GM23248 (cell line): Measurements from ENCODE around the gene FOXF2. TPM values are rescaled to one million over a fixed set of nuclear protein-coding genes. Genes with fewer than 3 reads are reported as not detected.
A peak's percentile ranks its signal among the peaks of the same experiment; 100 is the strongest.

ENCODE experiments used
- DNase-seq: peaks from one replicate; pipeline ENCODE4 v3.0.0-alpha.2; 2015
- H2AFZ ChIP-seq: fragments of 200-600 bp; sonication (generic); 2 replicates; pipeline ENCODE4 v1.6.1; 2016; ENCODE audit warnings: antibody characterized with exemption
- H3F3A ChIP-seq: fragments of 200-600 bp; sonication (generic); 2 replicates; pipeline ENCODE4 v1.6.1; 2016; ENCODE audit warnings: mild to moderate bottlenecking, antibody characterized with exemption, mixed run types; ENCODE audit not compliant: insufficient read depth
- H3K27ac ChIP-seq: fragments of 200-600 bp; sonication (generic); 2 replicates; pipeline ENCODE4 v1.5.1; 2016; ENCODE audit warnings: mild to moderate bottlenecking
- H3K27me3 ChIP-seq: fragments of 200-600 bp; sonication (generic); replicated peaks from 2 replicates; pipeline ENCODE4 v1.6.1; 2016; ENCODE audit warnings: mild to moderate bottlenecking; ENCODE audit not compliant: insufficient read depth
- H3K36me3 ChIP-seq: fragments of 200-600 bp; sonication (generic); 2 replicates; pipeline ENCODE4 v1.6.1; 2016; ENCODE audit warnings: low read depth, mild to moderate bottlenecking
- H3K4me1 ChIP-seq: fragments of 200-600 bp; sonication (generic); 2 replicates; pipeline ENCODE4 v1.6.1; 2016; ENCODE audit warnings: mild to moderate bottlenecking; ENCODE audit not compliant: insufficient read depth
- H3K4me2 ChIP-seq: fragments of 200-600 bp; sonication (generic); one replicate; pipeline ENCODE4 v1.6.1; 2016; ENCODE audit warnings: mild to moderate bottlenecking; ENCODE audit not compliant: unreplicated experiment
- H3K4me3 ChIP-seq: fragments of 200-600 bp; sonication (generic); 2 replicates; pipeline ENCODE4 v1.5.1; 2016; ENCODE audit warnings: mild to moderate bottlenecking
- H3K79me2 ChIP-seq: fragments of 200-600 bp; sonication (generic); 2 replicates; pipeline ENCODE4 v1.6.1; 2016; ENCODE audit warnings: mild to moderate bottlenecking; ENCODE audit not compliant: insufficient read depth
- H3K9ac ChIP-seq: fragments of 200-600 bp; sonication (generic); 2 replicates; pipeline ENCODE4 v1.6.1; 2016; ENCODE audit warnings: mild to moderate bottlenecking
- H3K9me2 ChIP-seq: fragments of 200-600 bp; sonication (generic); 2 replicates; pipeline ENCODE4 v1.6.1; 2016; ENCODE audit warnings: mixed run types, mild to moderate bottlenecking, moderate library complexity; ENCODE audit not compliant: insufficient read depth
- H3K9me3 ChIP-seq: fragments of 200-600 bp; sonication (generic); one replicate; pipeline ENCODE4 v1.6.1; 2017; ENCODE audit warnings: low read depth
- H4K20me1 ChIP-seq: fragments of 200-600 bp; sonication (generic); 2 replicates; pipeline ENCODE4 v1.6.0; 2016; ENCODE audit not compliant: insufficient read depth
- EZH2 ChIP-seq: fragments of 200-600 bp; sonication (generic); IDR thresholded peaks from 2 replicates; pipeline ENCODE4 v1.6.1; 2018; ENCODE audit warnings: antibody characterized with exemption, mild to moderate bottlenecking; ENCODE audit not compliant: insufficient read depth, poor library complexity, severe bottlenecking
- EZH2phosphoT487 ChIP-seq: fragments of 200-600 bp; sonication (generic); IDR thresholded peaks from 2 replicates; pipeline ENCODE4 v1.6.1; 2018; ENCODE audit warnings: antibody characterized with exemption, moderate library complexity, mild to moderate bottlenecking, low read depth; ENCODE audit not compliant: insufficient read depth
- WGBS, 2 experiments: methylation state at CpG; one replicate each; pipeline ENCODE4 v1.1.6; 2015 to 2017; ENCODE audit warnings: low lambda C conversion rate in 2 of 2, low coverage in 1 of 2; ENCODE audit errors: missing lambda C conversion rate in 2 of 2; 5-methylcytosine and 5-hydroxymethylcytosine counted together
- in situ Hi-C: fragments of 300-500 bp; cut with MboI; formaldehyde crosslinking; loops from 2 replicates; pipeline ENCODE4 v1.15.0; 2020
- polyA plus RNA-seq: library from polyadenylated mRNA; unstranded; fragments of >200 nt; fragmentation: Nextera tagmentation; extraction: Ambion mirVana; gene quantifications from 2 replicates; pipeline ENCODE4 v1.2.1, GENCODE V29; 2016
- total RNA-seq: library from RNA; depleted of rRNA; stranded (reverse); fragments of >200 nt; shearing (Covaris generic); gene quantifications from 2 replicates; pipeline ENCODE4 v1.2.3, GENCODE V29; 2014

FOXF2 gene
- total and polyA plus RNA-seq, 2 experiments from 2014 or later, result 2.7 to 8.3 TPM

GRCh38 chr6:1382331-1382882 lies 7.0 kb upstream of the FOXF2 start:
- Histone ChIP-seq H3K4me3 (peak overlapping the region; percentile 52), H3K27ac (no peak overlapping the region), H3K36me3 (no peaks in the 10 kb centered on the region), H3K9ac (no peak overlapping the region), H3K4me2 (peak overlapping the region; percentile 52), H3K4me1 (no peaks in the 10 kb centered on the region), H3K27me3 (peaks cover 58% of the 10 kb centered on the region), H3K9me2 (no peaks in the 10 kb centered on the region), H3K9me3 (no peaks in the 10 kb centered on the region), H4K20me1 (no peaks in the 10 kb centered on the region), H2AFZ (peak overlapping the region; percentile 31), H3F3A (no peaks in the 10 kb centered on the region), H3K79me2 (no peaks in the 10 kb centered on the region)
- TF ChIP-seq EZH2phosphoT487 (no peak), EZH2 (no peak)
- WGBS, 2 experiments, result 12 to 13% methylated on average over 28 to 35 of the region's 35 CpGs
- in situ Hi-C loops, result loop anchor here (25.0 kb wide), 1 partner anchor 470 kb away; no protein-coding TSS in a partner anchor
- no peak for DNase-seq

- H3K27ac ChIP-seq, result no peak overlapping the region
- H3K79me2 ChIP-seq, result no peaks in the 10 kb centered on the region
- no peak for TF ChIP-seq EZH2phosphoT487
- peak; percentile 44 for TF ChIP-seq EZH2
- no peak overlapping the region for H3K9ac ChIP-seq
- H3K4me1 ChIP-seq, result no peaks in the 10 kb centered on the region
- no peaks in the 10 kb centered on the region for H3K9me2 ChIP-seq
- H4K20me1 ChIP-seq, result no peaks in the 10 kb centered on the region
- H3K27me3 ChIP-seq, result peaks cover 51% of the 10 kb centered on the region
- DNase-seq, result peak; percentile 33
- 17 to 20% methylated on average over 44 to 45 of the region's 57 CpGs for WGBS, 2 experiments
- no peak overlapping the region for H2AFZ ChIP-seq
- no peak overlapping the region for H3K4me3 ChIP-seq
- in situ Hi-C loops, result loop anchor here (25.0 kb wide), 1 partner anchor 471 kb away; no protein-coding TSS in a partner anchor
- H3F3A ChIP-seq, result no peaks in the 10 kb centered on the region
- no peaks in the 10 kb centered on the region for H3K36me3 ChIP-seq
- H3K9me3 ChIP-seq, result no peaks in the 10 kb centered on the region
- no peak overlapping the region for H3K4me2 ChIP-seq
Observed at GRCh38 chr6:1382883-1383728, 6.3 kb upstream of the FOXF2 start.

GRCh38 chr6:1383729-1384548 lies 5.4 kb upstream of the FOXF2 start:
- Histone ChIP-seq H3K27ac (no peak overlapping the region), H3K4me3 (no peak overlapping the region), H3F3A (no peaks in the 10 kb centered on the region), H3K9me2 (no peaks in the 10 kb centered on the region), H4K20me1 (no peaks in the 10 kb centered on the region), H3K9me3 (no peaks in the 10 kb centered on the region), H3K4me2 (no peak overlapping the region), H3K36me3 (no peaks in the 10 kb centered on the region), H3K79me2 (no peaks in the 10 kb centered on the region), H3K9ac (no peak overlapping the region), H3K4me1 (no peaks in the 10 kb centered on the region), H2AFZ (no peak overlapping the region), H3K27me3 (peaks cover 43% of the 10 kb centered on the region)
- TF ChIP-seq EZH2 (no peak), EZH2phosphoT487 (no peak)
- WGBS, 2 experiments, result 36 to 38% methylated on average over 44 to 71 of the region's 71 CpGs
- in situ Hi-C loops, result loop anchor here (25.0 kb wide), 1 partner anchor 472 kb away; no protein-coding TSS in a partner anchor
- no peak for DNase-seq

GRCh38 chr6:1384549-1385128 lies 4.7 kb upstream of the FOXF2 start:
- no peak for DNase-seq
- Histone ChIP-seq H3K27ac (no peak overlapping the region), H3K9ac (no peak overlapping the region), H3K79me2 (no peaks in the 10 kb centered on the region), H3K4me1 (no peaks in the 10 kb centered on the region), H3K9me3 (no peaks in the 10 kb centered on the region), H3F3A (no peaks in the 10 kb centered on the region), H2AFZ (no peak overlapping the region), H4K20me1 (no peaks in the 10 kb centered on the region), H3K4me3 (no peak overlapping the region), H3K27me3 (peaks cover 36% of the 10 kb centered on the region), H3K4me2 (no peak overlapping the region), H3K9me2 (no peaks in the 10 kb centered on the region), H3K36me3 (no peaks in the 10 kb centered on the region)
- in situ Hi-C loops, result loop anchor here (25.0 kb wide), 1 partner anchor 472 kb away; no protein-coding TSS in a partner anchor
- TF ChIP-seq EZH2phosphoT487, result no peak
- no peak for TF ChIP-seq EZH2
- 90 to 92% methylated on average over 32 to 34 of the region's 34 CpGs for WGBS, 2 experiments
